Measurements from ENCODE around the gene SPATA13.

The SPATA13 gene

GRCh38 chr13:24142453-24142852 lies 18.1 kb upstream of the SPATA13 start:
- no peak for DNase-seq

- no peak for DNase-seq
Observed at GRCh38 chr13:24142886-24143285, 17.6 kb upstream of the SPATA13 start.

GRCh38 chr13:24145240-24145639 lies 15.3 kb upstream of the SPATA13 start:
- no peak for DNase-seq

- DNase-seq, result no peak
Observed at GRCh38 chr13:24145674-24146073, 14.8 kb upstream of the SPATA13 start.

GRCh38 chr13:24146961-24147569 lies 13.5 kb upstream of the SPATA13 start:
- DNase-seq, result no peak

- no peak for DNase-seq
Observed at GRCh38 chr13:24147570-24147963, 13.0 kb upstream of the SPATA13 start.

GRCh38 chr13:24148414-24149235 lies 11.9 kb upstream of the SPATA13 start:
- no peak for DNase-seq

- no peak for DNase-seq
Observed at GRCh38 chr13:24149246-24150032, 11.1 kb upstream of the SPATA13 start.

GRCh38 chr13:24150572-24150971 lies 9.9 kb upstream of the SPATA13 start:
- no peak for DNase-seq

- no peak for DNase-seq
Observed at GRCh38 chr13:24151864-24152263, 8.7 kb upstream of the SPATA13 start.

GRCh38 chr13:24152292-24153214 lies 8.0 kb upstream of the SPATA13 start:
- no peak for DNase-seq

GRCh38 chr13:24153347-24153746 lies 7.2 kb upstream of the SPATA13 start:
- DNase-seq, result no peak

- no peak for DNase-seq
Observed at GRCh38 chr13:24153979-24154701, 6.4 kb upstream of the SPATA13 start.

GRCh38 chr13:24159357-24159756 lies 1.2 kb upstream of the SPATA13 start:
- DNase-seq, result no peak

GRCh38 chr13:24161010-24161775 lies 673 bp downstream of the SPATA13 start:
- no peak for DNase-seq

GRCh38 chr13:24161980-24162525 lies 1.5 kb downstream of the SPATA13 start:
- DNase-seq, result no peak

- no peak for DNase-seq
Observed at GRCh38 chr13:24162604-24163003, 2.1 kb downstream of the SPATA13 start.

- DNase-seq, result no peak
Observed at GRCh38 chr13:24165746-24166145, 5.2 kb downstream of the SPATA13 start.

- DNase-seq, result no peak
Observed at GRCh38 chr13:24166561-24166960, 6.0 kb downstream of the SPATA13 start.

GRCh38 chr13:24167666-24168391 lies 7.3 kb downstream of the SPATA13 start:
- DNase-seq, result no peak
